CD4-positive, alpha-beta T cell (primary cell): Measurements from ENCODE around the gene RELCH. TPM values are rescaled to one million over a fixed set of nuclear protein-coding genes. Genes with fewer than 3 reads are reported as not detected.

ENCODE experiments used
- ATAC-seq: fragments of 200-7000 bp; cut with Tn5 transposase; one replicate; pipeline ENCODE4 v1.10.0; 2022; ENCODE audit warnings: mild to moderate bottlenecking; ENCODE audit not compliant: poor library complexity
- CTCF ChIA-PET: fragments of 350-600 bp; sonication (Branson Sonifier 250); formaldehyde crosslinking; loops from one replicate; lab custom pipeline; 2021; ENCODE audit warnings: antibody characterized with exemption, inconsistent platforms; lab: Charles Lee
- POLR2A ChIA-PET: fragments of 350-600 bp; sonication (Branson Sonifier 250); formaldehyde crosslinking; loops from one replicate; lab custom pipeline; 2021; ENCODE audit warnings: antibody characterized with exemption, inconsistent platforms; lab: Charles Lee
- DNase-seq, 14 experiments: peaks; one replicate each; pipeline ENCODE4 v3.0.0-alpha.2; 2013 to 2020; ENCODE audit warnings: mixed read lengths in 2 of 14
- H3K27ac ChIP-seq, 2 donors: one replicate each; pipeline versions ENCODE4 v1.5.1 to v1.7.0; 2013; ENCODE audit warnings: low read length in 2 of 2, low read depth in 1 of 2, mild to moderate bottlenecking in 1 of 2
- H3K27me3 ChIP-seq, 2 experiments: 1 replicate in 1 of 2; 2 replicates in 1 of 2; pipeline versions ENCODE4 v1.6.1 to v1.7.0; 2013; ENCODE audit warnings: low read length in 2 of 2, control low read depth in 1 of 2, mild to moderate bottlenecking in 1 of 2, moderate library complexity in 1 of 2; ENCODE audit not compliant: insufficient read depth in 2 of 2, control insufficient read depth in 1 of 2
- H3K36me3 ChIP-seq: one replicate; pipeline ENCODE4 v1.6.1; 2013; ENCODE audit warnings: low read length, control low read depth; ENCODE audit not compliant: insufficient read depth
- H3K4me1 ChIP-seq: one replicate; pipeline ENCODE4 v1.6.1; 2013; ENCODE audit warnings: low read length, control low read depth; ENCODE audit not compliant: insufficient read depth
- H3K4me3 ChIP-seq: one replicate; pipeline ENCODE4 v1.5.1; 2013; ENCODE audit warnings: mild to moderate bottlenecking, low read length, moderate library complexity
- H3K9me3 ChIP-seq, 2 experiments: 1 replicate in 1 of 2; 2 replicates in 1 of 2; pipeline versions ENCODE4 v1.6.1 to v1.7.0; 2013; ENCODE audit warnings: low read length in 2 of 2, mild to moderate bottlenecking in 2 of 2, control low read depth in 1 of 2, moderate library complexity in 1 of 2; ENCODE audit not compliant: control insufficient read depth in 1 of 2, insufficient read depth in 1 of 2
- H3K27ac Mint-ChIP-seq: one replicate; pipeline ENCODE4 v1.8.0; 2020; ENCODE audit warnings: mixed read lengths
- H3K27me3 Mint-ChIP-seq: one replicate; pipeline ENCODE4 v1.8.0; 2021; ENCODE audit warnings: mixed read lengths
- H3K36me3 Mint-ChIP-seq: one replicate; pipeline ENCODE4 v1.8.0; 2021; ENCODE audit warnings: low read depth, mixed read lengths
- H3K4me1 Mint-ChIP-seq: one replicate; pipeline ENCODE4 v1.8.0; 2021; ENCODE audit warnings: low read depth, mixed read lengths
- H3K4me3 Mint-ChIP-seq: one replicate; pipeline ENCODE4 v1.8.0; 2020; ENCODE audit warnings: mild to moderate bottlenecking, mixed read lengths
- H3K9me3 Mint-ChIP-seq: one replicate; pipeline ENCODE4 v1.8.0; 2020; ENCODE audit warnings: mixed read lengths
- CTCF ChIP-seq: fragments of 200-600 bp; IDR thresholded peaks from one replicate; pipeline ENCODE4 v1.8.0; 2022; ENCODE audit warnings: antibody characterized with exemption, mild to moderate bottlenecking
- intact Hi-C, 2 experiments: fragments of 100-400 bp; cut with DNase I in 1 of 2; cut with micrococcal nuclease in 1 of 2; formaldehyde crosslinking; loops; one replicate each; pipeline versions ENCODE4 v1.15.1 to v1.9.0; 2023 to 2025; cut with DNase I, micrococcal nuclease
- total RNA-seq, 174 experiments: library from RNA in 2 of 174; stranded (reverse) in 2 of 174; gene quantifications; one replicate each; pipeline ENCODE4 v1.2.3 and lab custom pipeline; 2021 to 2026

RELCH gene
- total RNA-seq, 2 experiments from 2014 or later = 39.6 to 44.3 TPM

DNA sequence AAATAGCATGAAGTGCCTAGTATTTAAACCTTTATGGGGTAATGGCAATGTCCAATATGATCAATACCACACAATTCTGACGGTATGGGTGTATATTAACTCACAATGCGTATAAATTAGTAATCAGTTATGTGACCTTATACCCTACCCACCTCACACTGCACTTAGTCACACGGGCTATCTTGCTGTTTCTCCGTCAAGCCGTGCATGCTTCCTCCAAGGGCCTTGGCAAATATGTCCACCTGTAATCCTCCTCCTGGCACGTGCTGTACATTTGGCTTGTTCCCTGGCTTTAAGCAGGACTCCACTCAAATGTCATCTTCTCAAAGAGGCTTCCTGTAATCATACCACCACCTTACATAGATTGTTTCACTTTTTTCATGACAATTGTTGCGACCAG lies 150.3 kb downstream of the RELCH start:
- no peaks in the 10 kb centered on the region for H3K4me1 Mint-ChIP-seq
- intact Hi-C loops = no loop called here

GRCh38 chr18:62338446-62339105 lies 151.5 kb downstream of the RELCH start:
- Mint-ChIP-seq H3K4me1 (no peaks in the 10 kb centered on the region), H3K27me3 (peaks cover 28% of the 10 kb centered on the region), H3K27ac (no peak overlapping the region), H3K9me3 (no peaks in the 10 kb centered on the region), H3K4me3 (no peak overlapping the region), H3K36me3 (no peaks in the 10 kb centered on the region)
- peaks cover 5 to 6% of the 10 kb centered on the region in 2 experiments for H3K27me3 ChIP-seq
- no peaks in the 10 kb centered on the region for H3K4me1 ChIP-seq
- H3K27ac ChIP-seq = no peak overlapping the region
- ChIA-PET CTCF (no interaction called here), POLR2A (no interaction called here)
- DNase-seq (no peak), ATAC-seq (no peak)
- intact Hi-C loops = no loop called here
- H3K36me3 ChIP-seq = no peaks in the 10 kb centered on the region
- no peaks in the 10 kb centered on the region for H3K9me3 ChIP-seq
- TF ChIP-seq CTCF = no peak
- no peak overlapping the region for H3K4me3 ChIP-seq

More for the DNA sequence above, 150.3 kb downstream of the RELCH start:
- Mint-ChIP-seq H3K27me3 (peaks cover 35% of the 10 kb centered on the region), H3K27ac (no peak overlapping the region), H3K4me3 (no peak overlapping the region), H3K9me3 (no peaks in the 10 kb centered on the region), H3K36me3 (no peaks in the 10 kb centered on the region)
- Histone ChIP-seq H3K27me3 (peaks cover 10 to 15% of the 10 kb centered on the region in 2 experiments), H3K36me3 (no peaks in the 10 kb centered on the region), H3K9me3 (no peaks in the 10 kb centered on the region), H3K4me1 (no peaks in the 10 kb centered on the region), H3K27ac (no peak overlapping the region), H3K4me3 (no peak overlapping the region)
- DNase-seq (no peak), ATAC-seq (no peak)
- ChIA-PET CTCF (no interaction called here), POLR2A (no interaction called here)
- no peak for TF ChIP-seq CTCF

DNA sequence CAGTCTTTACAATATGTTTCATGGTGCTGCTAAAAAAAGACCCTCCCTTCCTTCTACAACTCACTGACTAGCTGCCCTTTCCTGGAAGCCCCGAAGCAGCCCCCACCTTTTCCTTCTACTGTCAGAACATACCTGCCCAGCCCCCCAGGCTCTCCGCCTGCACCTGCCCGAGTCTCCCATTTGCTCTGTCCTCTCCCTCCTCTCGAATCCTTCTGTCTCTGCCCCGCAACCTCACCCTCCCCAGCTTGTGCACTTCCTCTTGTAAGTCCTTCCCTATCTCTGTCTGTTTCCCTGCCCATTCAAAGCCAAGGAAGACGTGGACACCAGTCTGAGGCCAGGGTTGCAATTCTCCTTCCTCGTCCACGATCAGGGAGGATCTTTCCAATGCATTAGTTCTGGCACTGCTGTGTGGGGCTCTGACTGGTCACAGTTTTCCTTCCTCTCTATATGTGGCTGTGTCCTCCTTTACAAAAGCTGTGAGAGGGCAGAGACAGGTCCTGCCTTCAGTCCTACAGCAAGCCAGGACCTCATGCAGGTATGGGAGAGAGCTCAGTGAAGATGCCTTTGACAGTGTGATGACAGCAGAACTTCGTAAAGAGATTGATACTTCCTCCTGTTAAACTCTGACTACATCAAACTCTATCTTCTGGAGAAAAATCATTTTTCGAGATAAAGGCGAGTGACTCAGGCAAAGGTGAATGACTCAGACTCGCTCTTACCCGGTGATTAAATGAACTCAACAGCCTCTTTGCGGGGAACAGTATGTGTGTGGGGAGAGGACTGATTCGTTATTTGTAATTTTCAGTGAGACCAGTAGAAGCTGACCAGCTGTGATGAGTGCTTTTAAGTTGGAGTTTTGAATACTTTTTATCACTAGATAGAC lies 152.3 kb downstream of the RELCH start:
- Histone ChIP-seq H3K27ac (no peak overlapping the region), H3K36me3 (no peaks in the 10 kb centered on the region), H3K27me3 (peaks cover 5 to 6% of the 10 kb centered on the region in 2 experiments), H3K9me3 (no peaks in the 10 kb centered on the region), H3K4me3 (no peak overlapping the region), H3K4me1 (no peaks in the 10 kb centered on the region)
- no peaks in the 10 kb centered on the region for H3K36me3 Mint-ChIP-seq
- H3K27ac Mint-ChIP-seq = no peak overlapping the region
- CTCF ChIA-PET = no interaction called here
- POLR2A ChIA-PET = no interaction called here
- H3K27me3 Mint-ChIP-seq = peaks cover 25% of the 10 kb centered on the region
- DNase-seq (no peak), ATAC-seq (peak; percentile 39)
- no peak for TF ChIP-seq CTCF
- intact Hi-C loops = no loop called here
- H3K4me1 Mint-ChIP-seq = no peaks in the 10 kb centered on the region
- no peak overlapping the region for H3K4me3 Mint-ChIP-seq
- H3K9me3 Mint-ChIP-seq = no peaks in the 10 kb centered on the region
